Mesodermal cell (in vitro differentiated cells): ENCODE data around the gene FGD3.
A peak's percentile ranks its signal among the peaks of the same experiment; 100 is the strongest.

ENCODE experiments used
- H3K27ac ChIP-seq: 2 replicates; pipeline ENCODE4 v1.7.0; 2013; ENCODE audit warnings: mild to moderate bottlenecking, low read depth, low read length, moderate library complexity; ENCODE audit not compliant: severe bottlenecking
- H3K36me3 ChIP-seq: 2 replicates; pipeline ENCODE4 v1.7.1; 2013; ENCODE audit warnings: mild to moderate bottlenecking, low read length, moderate library complexity; ENCODE audit not compliant: control insufficient read depth, insufficient read depth
- H3K4me1 ChIP-seq: one replicate; pipeline ENCODE4 v1.7.1; 2013; ENCODE audit warnings: mild to moderate bottlenecking, low read length; ENCODE audit not compliant: insufficient read depth, control insufficient read depth, poor library complexity, severe bottlenecking
- H3K4me3 ChIP-seq: 2 replicates; pipeline ENCODE4 v1.7.0; 2013; ENCODE audit warnings: low read length, control low read depth, mild to moderate bottlenecking; ENCODE audit not compliant: insufficient read depth, poor library complexity, severe bottlenecking; ENCODE audit errors: extremely low read depth
- H3K9me3 ChIP-seq: 2 replicates; pipeline ENCODE4 v1.7.1; 2013; ENCODE audit warnings: mild to moderate bottlenecking, low read length, moderate library complexity; ENCODE audit not compliant: control insufficient read depth
- WGBS, 2 experiments: methylation state at CpG; one replicate each; pipeline ENCODE4 v1.1.5; 2013; ENCODE audit warnings: missing lambda C conversion rate in 2 of 2; ENCODE audit not compliant: insufficient coverage in 2 of 2; 5-methylcytosine and 5-hydroxymethylcytosine counted together

The FGD3 gene

DNA sequence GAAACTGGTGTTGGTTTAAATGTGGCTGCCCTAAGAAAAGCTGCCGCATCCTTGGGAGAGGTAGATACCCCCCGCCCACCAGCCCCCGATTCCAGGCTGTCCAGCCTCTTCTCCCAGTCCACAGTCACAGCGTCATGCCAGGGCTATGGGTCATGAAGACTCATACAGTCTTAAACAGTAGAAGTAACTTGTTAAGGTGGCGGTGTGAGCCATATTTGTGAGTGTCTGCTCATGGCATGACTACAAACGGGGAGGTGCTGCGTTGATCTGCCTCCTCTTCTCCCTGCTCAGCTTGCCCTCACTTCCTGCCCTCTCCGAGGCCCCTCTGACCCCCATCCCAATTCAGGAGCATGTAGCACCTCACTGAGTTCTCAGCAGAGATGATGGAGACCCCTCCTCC, 20.8 kb downstream of the FGD3 start:
- no peak overlapping the region for H3K4me3 ChIP-seq
- WGBS, 2 experiments: 90 to 96% methylated on average over 5 to 8 of the region's 8 CpGs
- H3K27ac ChIP-seq: no peak overlapping the region
- no peaks in the 10 kb centered on the region for H3K9me3 ChIP-seq
- H3K4me1 ChIP-seq: no peaks in the 10 kb centered on the region
- no peaks in the 10 kb centered on the region for H3K36me3 ChIP-seq

DNA sequence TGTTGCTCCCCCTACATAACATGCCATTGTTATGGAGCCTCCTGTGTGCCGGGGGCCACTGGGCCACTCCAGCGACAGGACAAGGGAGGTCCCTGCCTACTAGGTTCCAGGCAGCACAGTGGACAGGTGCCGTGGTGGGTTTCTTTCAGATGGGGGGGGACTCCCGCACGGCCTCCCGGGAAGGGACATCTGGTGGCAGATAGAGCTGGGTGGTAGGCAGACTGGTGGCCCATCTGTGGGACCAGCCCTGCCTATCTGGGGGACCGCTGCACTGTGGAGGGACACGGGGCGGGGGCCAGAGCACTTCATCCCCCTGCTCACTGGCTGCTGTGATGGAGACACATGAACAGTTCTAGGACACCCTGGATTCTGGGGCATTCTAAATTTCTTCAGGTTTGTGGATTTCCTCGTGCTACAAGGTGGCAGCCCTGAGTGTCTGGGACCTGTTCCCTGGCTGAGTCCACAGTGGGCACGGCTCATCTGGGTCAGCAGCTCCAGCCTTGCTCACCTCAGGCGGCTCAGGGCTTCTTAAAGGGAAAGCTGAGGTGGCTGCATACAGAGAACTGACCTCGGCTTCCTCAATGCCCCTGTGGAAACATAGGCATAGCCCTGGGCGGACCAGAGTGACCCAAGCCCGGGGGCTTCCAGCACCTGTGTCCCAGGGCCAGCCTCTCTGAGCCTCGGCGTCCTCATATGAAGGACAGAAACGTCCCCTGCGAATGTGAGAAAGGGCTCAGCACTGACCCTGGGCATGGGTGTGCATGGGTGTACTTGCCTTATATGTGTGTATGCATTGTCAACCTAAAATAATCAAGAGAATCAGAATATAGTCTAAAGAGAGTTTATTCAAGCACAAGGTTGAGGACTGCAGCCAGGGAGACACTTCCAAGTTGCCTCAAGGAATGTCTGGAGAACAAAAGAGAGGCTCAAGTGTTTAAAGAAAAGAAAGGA, 22.5 kb downstream of the FGD3 start:
- 78 to 88% methylated on average over 13 to 15 of the region's 19 CpGs for WGBS, 2 experiments
- Histone ChIP-seq H3K9me3 (no peaks in the 10 kb centered on the region), H3K4me3 (no peak overlapping the region), H3K27ac (no peak overlapping the region), H3K36me3 (no peaks in the 10 kb centered on the region), H3K4me1 (peaks cover 5% of the 10 kb centered on the region)

DNA sequence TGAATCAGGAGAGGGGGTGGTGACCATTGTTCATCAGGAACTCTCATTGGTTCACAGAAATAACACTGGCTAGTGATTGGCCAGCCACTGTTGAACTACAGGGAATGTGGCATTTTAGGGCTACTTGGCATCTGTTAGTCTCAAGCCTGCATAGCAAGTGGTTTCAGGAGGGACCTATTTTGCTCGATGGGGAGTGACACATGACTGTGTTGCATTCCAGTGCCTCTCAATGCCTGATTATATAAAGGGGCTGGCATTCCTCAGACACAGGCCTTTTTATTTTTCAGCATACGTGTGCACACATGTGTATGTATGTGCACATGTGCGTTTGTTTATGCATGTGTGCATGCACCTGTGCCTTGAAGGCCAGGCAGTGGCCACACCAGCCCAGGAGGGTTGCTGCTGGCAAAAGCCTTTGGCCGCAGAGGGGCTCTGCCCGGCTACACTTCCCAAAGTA, 23.2 kb downstream of the FGD3 start:
- no peak overlapping the region for H3K4me3 ChIP-seq
- 62 to 69% methylated on average over 3 to 5 of the region's 5 CpGs for WGBS, 2 experiments
- no peak overlapping the region for H3K27ac ChIP-seq

DNA sequence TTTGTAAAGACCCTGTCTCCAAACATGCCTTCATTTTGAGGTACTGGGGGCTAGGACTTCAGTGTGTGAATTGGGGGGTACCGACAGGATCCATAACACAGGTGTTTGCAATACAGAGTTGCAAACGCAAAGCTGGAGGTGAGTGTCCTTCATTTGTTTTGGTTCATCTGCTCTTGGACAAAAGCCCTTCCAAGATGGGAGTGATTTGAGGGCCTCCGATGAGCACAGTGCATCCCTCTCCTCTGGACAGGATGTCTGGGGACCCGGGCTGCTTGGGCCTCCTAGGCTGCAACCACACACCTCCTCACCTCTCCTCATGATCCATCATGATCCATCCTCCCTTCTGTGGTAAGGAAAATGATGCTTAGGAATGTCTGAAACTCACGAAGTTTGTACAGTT, 23.8 kb downstream of the FGD3 start:
- peaks cover 5% of the 10 kb centered on the region for H3K4me1 ChIP-seq
- whole genome bisulfite sequencing, 2 experiments: 68 to 94% methylated on average over 2 to 3 of the region's 5 CpGs
- no peak overlapping the region for H3K4me3 ChIP-seq
- H3K9me3 ChIP-seq: no peaks in the 10 kb centered on the region
- H3K27ac ChIP-seq: no peak overlapping the region
- no peaks in the 10 kb centered on the region for H3K36me3 ChIP-seq

More for the DNA sequence above, 23.2 kb downstream of the FGD3 start:
- Histone ChIP-seq H3K4me1 (peaks cover 5% of the 10 kb centered on the region), H3K36me3 (no peaks in the 10 kb centered on the region), H3K9me3 (no peaks in the 10 kb centered on the region)

DNA sequence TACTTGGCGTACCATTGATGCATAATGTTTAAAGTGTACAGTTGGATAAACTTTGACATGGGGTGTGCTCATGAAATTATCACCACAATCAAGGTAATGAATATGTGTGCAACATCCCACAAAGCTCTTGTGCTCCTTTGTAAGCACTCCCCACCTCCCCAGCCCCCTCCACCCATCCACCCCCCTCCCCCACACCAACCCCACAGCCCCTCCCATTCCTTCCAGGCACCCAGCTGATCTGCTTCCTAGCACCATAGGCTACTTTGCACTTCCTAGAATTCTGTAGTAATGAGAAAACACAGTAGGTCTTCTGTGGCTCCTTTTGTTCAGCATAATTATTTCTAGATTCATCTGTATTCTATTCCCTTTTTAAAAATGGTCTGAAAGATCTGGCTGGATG, 24.5 kb downstream of the FGD3 start:
- WGBS, 2 experiments: 100% methylated on average over 1 of the region's 1 CpG; no CpG with 5 or more reads in 1 of the 2 experiments
- Histone ChIP-seq H3K27ac (no peak overlapping the region), H3K36me3 (no peaks in the 10 kb centered on the region), H3K4me3 (no peak overlapping the region), H3K4me1 (peaks cover 5% of the 10 kb centered on the region), H3K9me3 (no peaks in the 10 kb centered on the region)

DNA sequence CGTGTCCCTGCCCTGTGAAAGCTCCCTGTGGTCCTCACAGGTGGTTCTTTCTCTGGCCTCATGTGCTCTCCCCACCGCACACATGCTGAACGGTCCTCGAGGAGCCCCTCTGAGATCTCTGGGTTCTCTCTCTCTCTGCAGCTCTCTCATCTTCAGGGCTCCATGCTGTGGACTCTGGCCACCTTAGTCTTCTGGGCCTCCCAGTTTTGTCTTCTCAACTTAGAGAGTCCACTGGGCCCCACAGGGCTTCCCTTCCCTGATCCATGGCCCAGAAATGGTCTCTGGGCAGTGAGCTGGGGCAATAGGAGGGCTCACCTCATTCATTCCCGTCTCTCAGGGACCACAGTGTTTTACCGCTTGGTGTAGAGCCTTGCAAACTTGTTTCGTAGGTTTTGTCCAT, 26.4 kb downstream of the FGD3 start:
- Histone ChIP-seq H3K4me1 (peaks cover 5% of the 10 kb centered on the region), H3K9me3 (no peaks in the 10 kb centered on the region), H3K4me3 (no peak overlapping the region), H3K36me3 (no peaks in the 10 kb centered on the region), H3K27ac (no peak overlapping the region)
- WGBS, 2 experiments: 92 to 95% methylated on average over 5 to 6 of the region's 7 CpGs

DNA sequence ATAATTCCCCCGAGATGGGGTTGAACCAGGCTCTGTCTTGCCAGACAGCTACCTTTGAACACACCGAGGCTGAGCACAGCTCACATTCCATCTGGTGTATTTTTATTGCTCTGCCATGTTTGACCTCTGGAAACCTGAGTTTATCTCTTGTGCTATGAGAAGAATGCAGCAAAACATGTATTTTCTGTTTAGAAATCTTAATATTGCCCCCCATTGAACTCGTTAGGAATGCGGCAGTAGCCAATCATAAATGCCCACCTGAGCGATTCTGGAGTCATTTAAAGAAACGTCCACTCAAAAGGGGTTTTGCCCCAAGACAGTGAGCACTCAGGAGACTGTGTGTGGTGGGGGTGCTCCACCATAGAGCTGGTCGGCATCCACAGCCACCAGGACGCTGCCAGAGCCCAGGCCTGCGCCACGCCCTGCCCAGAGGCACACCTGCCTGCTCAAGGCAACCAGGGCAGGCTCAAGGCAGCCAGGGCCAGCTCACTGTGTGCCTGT, 26.9 kb downstream of the FGD3 start:
- no peaks in the 10 kb centered on the region for H3K9me3 ChIP-seq
- H3K27ac ChIP-seq: peak overlapping the region; percentile 29
- no peaks in the 10 kb centered on the region for H3K36me3 ChIP-seq
- H3K4me1 ChIP-seq: peaks cover 5% of the 10 kb centered on the region
- H3K4me3 ChIP-seq: no peak overlapping the region
- WGBS, 2 experiments: 88 to 93% methylated on average over 9 to 10 of the region's 10 CpGs

DNA sequence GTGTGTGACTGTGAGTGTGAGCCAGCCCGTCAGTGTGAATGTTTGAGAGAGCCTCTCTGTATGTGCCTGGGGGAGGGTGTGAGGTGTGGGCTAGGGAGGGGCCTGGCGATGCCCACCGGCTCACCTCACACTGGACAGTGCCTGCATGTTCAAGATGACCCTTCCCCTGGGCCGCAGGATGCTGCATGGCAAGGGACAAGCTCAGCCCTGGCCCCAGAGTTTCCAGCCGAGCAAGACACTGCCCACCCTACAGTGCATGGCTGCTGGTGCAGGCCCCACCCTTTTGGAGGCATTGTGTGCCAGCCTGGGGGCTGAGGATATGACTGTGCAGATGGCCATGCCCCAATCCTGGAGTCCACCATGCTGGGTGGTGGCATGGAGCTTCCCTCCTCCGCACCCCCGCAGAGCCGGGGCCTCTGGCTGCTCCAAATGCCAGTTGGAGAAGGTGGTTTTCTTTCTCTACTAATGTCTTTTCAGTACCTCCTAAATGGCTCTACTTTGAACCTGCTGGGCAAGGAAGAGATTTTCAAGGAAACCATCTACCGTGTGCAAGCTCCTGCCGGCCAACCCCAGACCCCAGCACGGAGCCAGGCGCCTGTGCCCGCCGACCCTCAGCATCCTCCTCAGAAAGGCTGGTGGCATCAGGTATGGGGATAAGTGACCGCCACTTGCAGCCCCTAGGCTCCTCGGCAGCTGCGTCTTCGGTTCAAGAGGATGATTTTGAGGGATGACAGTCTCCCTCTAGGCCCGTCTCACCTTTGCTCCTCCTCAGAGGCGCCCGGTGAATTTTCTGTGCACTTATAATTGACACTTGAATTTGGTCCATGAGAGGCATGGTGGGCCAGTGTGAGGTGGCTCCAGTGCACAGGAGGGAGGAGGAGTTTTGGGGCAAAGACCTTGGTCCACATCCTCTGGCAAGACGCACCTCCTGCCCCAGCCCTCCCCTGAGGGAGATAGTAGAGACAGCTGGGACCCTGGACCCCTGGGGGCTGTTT, 27.7 kb downstream of the FGD3 start:
- 88 to 92% methylated on average over 16 to 17 of the region's 22 CpGs for WGBS, 2 experiments
- Histone ChIP-seq H3K27ac (peak overlapping the region; percentile 29), H3K36me3 (no peaks in the 10 kb centered on the region), H3K4me1 (peaks cover 5% of the 10 kb centered on the region), H3K9me3 (no peaks in the 10 kb centered on the region), H3K4me3 (no peak overlapping the region)

DNA sequence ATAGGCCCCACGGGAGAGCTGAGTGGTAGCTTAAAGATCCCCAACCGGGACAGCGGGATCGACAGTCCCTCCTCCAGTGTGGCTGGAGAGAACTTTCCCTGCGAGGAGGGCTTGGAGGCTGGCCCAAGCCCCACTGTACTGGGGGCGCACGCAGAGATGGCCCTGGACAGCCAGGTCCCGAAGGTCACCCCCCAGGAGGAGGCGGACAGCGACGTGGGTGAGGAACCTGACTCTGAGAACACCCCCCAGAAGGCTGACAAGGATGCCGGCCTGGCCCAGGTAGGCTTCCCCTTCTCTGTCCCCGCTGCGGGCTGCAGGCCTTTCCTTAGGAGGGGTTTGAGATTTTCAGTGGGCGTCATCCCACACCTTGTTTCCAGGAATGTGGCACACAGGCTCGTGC, 29.1 kb downstream of the FGD3 start:
- H3K4me1 ChIP-seq: peaks cover 5% of the 10 kb centered on the region
- no peak overlapping the region for H3K4me3 ChIP-seq
- no peaks in the 10 kb centered on the region for H3K9me3 ChIP-seq
- 86 to 94% methylated on average over 9 to 14 of the region's 16 CpGs for WGBS, 2 experiments
- no peak overlapping the region for H3K27ac ChIP-seq
- H3K36me3 ChIP-seq: no peaks in the 10 kb centered on the region

DNA sequence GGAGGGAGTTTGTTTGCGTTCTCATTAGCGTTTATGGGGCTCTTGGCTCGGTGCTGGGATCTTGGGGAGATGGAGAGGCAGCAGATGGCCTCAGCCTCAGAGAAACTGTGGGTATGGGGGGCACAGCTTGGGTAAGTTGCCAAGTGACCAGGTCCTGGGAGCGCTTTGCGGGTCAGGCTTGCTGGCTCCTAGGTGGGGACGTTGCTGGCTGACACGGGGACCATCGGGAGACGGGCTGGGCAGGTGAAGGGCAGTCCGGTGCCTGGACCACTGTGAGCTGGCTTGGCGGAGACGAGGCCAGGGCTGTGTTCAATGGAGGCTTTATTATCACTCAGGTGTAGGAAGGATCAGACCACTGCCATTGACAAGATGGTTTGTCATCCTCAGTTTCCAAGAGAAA, 30.0 kb downstream of the FGD3 start:
- Histone ChIP-seq H3K36me3 (no peaks in the 10 kb centered on the region), H3K4me3 (no peak overlapping the region), H3K27ac (no peak overlapping the region), H3K9me3 (peaks cover 4% of the 10 kb centered on the region), H3K4me1 (peaks cover 5% of the 10 kb centered on the region)
- WGBS, 2 experiments: 86 to 90% methylated on average over 10 to 11 of the region's 12 CpGs
